GM19455 (cell line): ENCODE results near the gene NPY1R.

Experiments
- ATAC-seq: cut with Tn5 transposase; IDR thresholded peaks from one replicate; pipeline ENCODE4 v1.9.1; 2021; ENCODE audit not compliant: unreplicated experiment

NPY1R gene

DNA sequence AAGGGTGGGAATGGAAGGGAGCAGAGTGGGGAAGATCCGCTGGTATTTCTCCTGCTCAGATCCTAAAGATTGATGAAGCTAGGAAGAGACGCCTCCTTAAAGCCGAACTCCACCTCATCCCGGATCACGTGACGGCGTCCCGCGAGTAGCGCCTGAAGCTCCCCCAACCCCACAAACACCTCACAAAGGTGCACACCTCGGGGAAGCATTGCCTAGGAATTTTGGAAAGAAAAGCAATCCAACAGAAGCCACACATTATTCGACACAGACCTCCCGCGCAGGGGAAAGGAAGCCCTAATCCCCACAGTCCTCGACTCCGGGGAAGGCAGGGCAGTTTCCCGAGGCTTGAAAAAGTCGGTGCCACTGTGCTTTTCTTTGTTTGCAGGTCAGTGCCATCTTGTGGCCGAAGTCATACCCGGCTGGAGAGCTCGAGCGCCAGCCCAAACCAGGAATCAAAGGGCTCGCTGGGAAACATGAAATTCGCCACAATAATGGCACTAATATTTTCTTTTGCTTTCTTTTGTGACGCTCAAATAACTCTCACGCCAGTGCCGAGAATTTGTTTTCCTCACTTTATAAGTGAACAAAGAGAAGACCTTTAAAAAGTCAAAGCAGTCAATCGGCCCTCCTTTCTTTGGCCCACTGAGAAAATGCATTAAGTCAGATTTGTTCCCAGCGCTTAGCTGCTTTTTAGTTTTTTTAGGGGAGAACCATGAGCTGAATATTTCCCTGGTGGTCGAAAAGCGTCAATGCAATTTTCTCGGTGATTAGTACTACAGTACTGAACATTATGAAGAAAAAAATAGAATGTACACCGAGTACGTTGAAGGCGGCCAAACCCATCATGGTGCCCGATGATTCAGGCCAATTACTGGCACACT is at the start of gene NPY1R:
Gene NPY1R, minus strand, starts transcription at position 71 of the 881 bp plus-strand sequence. CDS start 6,042 bp downstream, outside the sequence.
- peak; percentile 85 for ATAC-seq

- no peak for ATAC-seq
Observed at GRCh38 chr4:163380703-163381102, 48.3 kb upstream of the NPY1R start.

- no peak for ATAC-seq
Observed at GRCh38 chr4:163378661-163379060, 46.3 kb upstream of the NPY1R start.

- no peak for ATAC-seq
Observed at GRCh38 chr4:163372029-163372428, 39.6 kb upstream of the NPY1R start.

GRCh38 chr4:163367651-163368050 is 35.3 kb upstream of the NPY1R start:
- no peak for ATAC-seq

DNA sequence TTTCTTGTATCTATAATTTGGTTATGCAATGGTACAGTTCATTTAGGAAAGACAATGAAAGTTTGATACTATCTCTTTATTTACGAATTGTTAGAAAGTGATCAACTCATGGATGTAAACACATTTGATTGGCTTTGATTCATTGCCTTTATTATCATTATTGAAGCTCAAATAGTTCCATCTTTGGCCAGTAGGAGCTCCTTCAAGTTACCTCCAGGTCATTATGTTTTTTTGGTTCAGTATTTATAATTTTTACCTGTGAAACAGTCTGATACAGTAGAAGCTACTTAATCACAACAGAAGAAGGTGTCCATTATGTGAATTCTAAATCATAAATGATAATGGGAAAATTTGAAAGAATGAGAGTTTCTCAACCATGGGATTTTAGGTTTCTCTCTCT is 23.7 kb upstream of the NPY1R start:
- ATAC-seq, result no peak

DNA sequence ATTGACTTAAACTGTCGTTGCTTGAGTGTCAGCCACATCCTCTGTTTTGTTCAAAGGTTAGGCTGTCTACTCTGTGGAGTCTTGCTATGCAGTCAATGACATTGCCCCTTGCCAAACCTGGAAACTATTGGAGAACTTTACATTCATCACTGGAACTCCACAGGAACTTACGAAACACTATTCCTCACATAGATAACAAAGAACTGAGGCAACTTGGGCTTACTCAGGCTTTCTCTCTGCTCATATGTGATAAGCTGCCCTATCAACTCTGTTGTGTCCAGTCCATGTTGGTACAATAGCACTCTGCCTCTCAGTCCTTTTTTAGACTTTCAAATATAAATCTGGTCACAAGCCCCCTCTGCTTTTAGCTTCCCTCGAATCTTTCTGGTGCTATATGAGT is 20.7 kb upstream of the NPY1R start:
- ATAC-seq, result no peak

DNA sequence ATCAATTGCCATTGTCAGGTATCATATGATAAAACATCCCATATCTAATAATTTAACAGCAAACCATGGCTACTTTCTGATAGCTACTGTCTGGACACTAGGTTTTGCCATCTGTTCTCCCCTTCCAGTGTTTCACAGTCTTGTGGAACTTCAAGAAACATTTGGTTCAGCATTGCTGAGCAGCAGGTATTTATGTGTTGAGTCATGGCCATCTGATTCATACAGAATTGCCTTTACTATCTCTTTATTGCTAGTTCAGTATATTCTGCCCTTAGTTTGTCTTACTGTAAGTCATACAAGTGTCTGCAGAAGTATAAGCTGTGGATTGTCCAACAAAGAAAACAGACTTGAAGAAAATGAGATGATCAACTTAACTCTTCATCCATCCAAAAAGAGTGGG is 18.3 kb upstream of the NPY1R start:
- no peak for ATAC-seq

- no peak for ATAC-seq
Observed at GRCh38 chr4:163344147-163345125, 12.0 kb upstream of the NPY1R start.

GRCh38 chr4:163343604-163344146 is 11.3 kb upstream of the NPY1R start, which contains the start of gene NPY5R:
Gene NPY5R (plus strand): TSS chr4:163343892. CDS start chr4:163350274, 6,382 bp downstream.
- ATAC-seq, result no peak

- ATAC-seq, result no peak
Observed at GRCh38 chr4:163335384-163335783, 3.0 kb upstream of the NPY1R start.

- no peak for ATAC-seq
Observed at GRCh38 chr4:163331629-163332376, 593 bp downstream of the NPY1R start.

DNA sequence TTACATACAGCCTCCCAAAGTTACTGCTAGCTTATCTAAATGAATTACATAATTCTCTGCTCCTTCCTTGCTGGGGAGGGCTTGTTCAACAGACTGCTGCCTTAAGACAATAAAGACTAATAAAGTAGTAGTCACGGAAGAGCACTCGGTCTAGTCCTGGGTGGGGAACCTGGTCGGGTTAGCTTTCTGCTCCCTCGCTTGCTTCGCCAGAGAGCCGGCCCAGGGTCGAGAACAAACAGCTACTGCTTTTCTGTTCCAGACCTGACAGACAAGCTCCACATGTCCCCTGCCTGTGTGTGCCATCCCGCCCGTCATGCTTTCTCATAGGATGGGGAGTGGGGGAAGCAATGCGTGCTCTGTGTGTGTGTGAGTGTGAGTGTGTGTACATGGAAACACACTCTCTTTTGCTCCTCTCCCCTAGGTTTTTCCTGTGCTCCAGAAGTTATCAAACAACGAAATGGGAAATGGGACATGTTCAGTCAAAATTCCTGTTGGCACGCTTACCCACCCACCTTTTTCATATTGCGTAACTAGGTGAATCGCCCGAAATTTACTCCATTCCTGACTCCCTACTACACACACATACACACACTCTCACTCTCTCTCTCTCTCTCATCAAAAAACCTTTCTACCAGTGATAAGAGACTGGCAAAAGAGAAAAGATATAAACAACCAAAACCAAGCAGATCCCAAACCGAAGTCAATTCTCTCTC is 1.3 kb downstream of the NPY1R start:
- ATAC-seq, result no peak

DNA sequence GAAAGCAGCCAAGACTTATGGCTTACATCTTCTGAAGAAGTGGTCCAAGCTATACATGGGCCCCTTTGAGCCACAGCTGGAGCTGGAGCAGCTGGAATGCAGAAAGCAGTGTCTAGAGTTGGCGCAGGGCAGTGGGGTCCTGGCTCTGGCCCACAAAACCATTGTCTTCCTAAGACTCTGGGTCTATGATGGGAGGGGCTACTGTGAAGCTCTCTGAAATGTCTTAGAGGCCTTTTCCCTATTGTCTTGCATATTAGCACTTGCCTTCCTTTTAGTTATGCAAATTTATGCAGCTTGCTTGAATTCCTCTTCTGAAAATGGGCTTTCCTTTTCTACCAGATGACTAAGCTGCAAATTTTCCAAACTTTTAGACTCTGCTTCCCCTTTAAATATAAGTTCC is 15.3 kb downstream of the NPY1R start:
- ATAC-seq, result no peak

- ATAC-seq, result no peak
Observed at GRCh38 chr4:163309466-163309865, 22.9 kb downstream of the NPY1R start.

DNA sequence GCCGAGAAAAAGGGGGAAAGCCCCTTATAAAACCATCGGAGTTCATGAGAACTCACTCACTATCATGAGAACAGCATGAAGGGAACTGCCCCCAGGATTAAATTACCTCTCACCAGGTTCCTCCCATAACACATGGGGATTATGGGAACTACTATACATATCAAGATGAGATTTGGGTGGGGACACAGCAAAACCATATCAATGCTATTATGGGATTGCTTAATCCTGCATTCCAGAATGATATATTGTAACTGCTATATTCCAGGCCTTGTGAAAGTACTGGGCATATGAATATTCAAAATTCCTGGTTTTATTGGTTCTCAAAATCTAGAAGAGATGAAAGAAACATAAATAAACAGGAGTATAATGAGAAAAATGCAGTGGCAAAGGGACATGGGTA is 29.3 kb downstream of the NPY1R start:
- ATAC-seq, result no peak

GRCh38 chr4:163300445-163300844 is 32.0 kb downstream of the NPY1R start:
- no peak for ATAC-seq

- ATAC-seq, result no peak
Observed at GRCh38 chr4:163295138-163295537, 37.3 kb downstream of the NPY1R start.

DNA sequence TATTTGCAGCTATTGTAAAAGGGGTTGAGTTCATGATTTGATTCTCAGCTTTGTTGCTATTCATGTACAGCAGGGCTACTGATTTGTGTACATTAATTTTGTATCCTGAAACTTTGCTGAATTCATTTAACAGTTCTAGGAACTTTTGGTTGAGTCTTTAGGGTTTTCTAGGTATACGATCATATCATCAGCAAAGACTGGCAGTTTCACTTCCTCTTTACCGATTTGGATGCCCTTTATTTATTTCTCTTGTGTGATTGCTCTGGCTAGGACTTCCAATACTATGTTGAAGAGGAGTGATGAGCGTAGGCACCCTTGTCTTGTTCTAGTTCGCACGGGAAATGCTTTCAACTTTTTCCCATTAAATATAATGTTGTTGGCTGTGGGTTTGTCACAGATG is 48.1 kb downstream of the NPY1R start:
- ATAC-seq, result no peak
